HepG2 (cell line): ENCODE data around the gene TIA1. TPM values are rescaled to one million over a fixed set of nuclear protein-coding genes. Genes with fewer than 3 reads are reported as not detected.
"Not testable (repeated sequence)": the region's sequence is repeated elsewhere in the genome, so short reads cannot be mapped to it uniquely, and the experiment has no call there.

Experiments
- ATAC-seq: fragments of 200-7000 bp; cut with Tn5 transposase; 3 replicates; pipeline ENCODE4 v1.9.1; 2020; ENCODE audit warnings: mild to moderate bottlenecking, moderate library complexity
- BruUV-seq: library from RNA; stranded (reverse); fragments of 400-500 nt; replicated peaks from 2 replicates; lab custom pipeline; 2021; lab: Mats Ljungman, UMichigan
- CTCF ChIA-PET: fragments of 300-600 bp; formaldehyde crosslinking; extraction: SDS; loops from one replicate; lab custom pipeline; 2021; ENCODE audit warnings: low total read pairs, inconsistent platforms, low intra/inter-chr PET ratio; lab: Yijun Ruan, JAX
- POLR2A ChIA-PET: fragments of 350-600 bp; sonication (Branson Sonifier 250); formaldehyde crosslinking; loops from one replicate; lab custom pipeline; 2020; ENCODE audit warnings: antibody characterized with exemption, inconsistent platforms; lab: Yijun Ruan, JAX
- DNase-seq: peaks from one replicate; pipeline ENCODE4 v3.0.0-alpha.2; 2015; ENCODE audit warnings: low spot score
- FAIRE-seq: peaks from 3 replicates; lab custom pipeline; 2011; peaks lifted over from hg19 to GRCh38; lab: Jason Lieb, UNC
- H2AFZ ChIP-seq: one replicate; pipeline ENCODE4 v1.6.1; 2011; ENCODE audit warnings: low read length, inconsistent platforms
- H3K27ac ChIP-seq: fragments of 300-600 bp; 3 replicates; pipeline ENCODE4 v1.8.0; 2011; ENCODE audit warnings: mixed run types, mild to moderate bottlenecking, mixed read lengths, low read length, inconsistent platforms; ENCODE audit not compliant: insufficient read depth; ENCODE audit errors: extremely low read length
- H3K27me3 ChIP-seq, 2 experiments: fragments of 200-600 bp in 1 of 2; 2 replicates in 1 of 2; 3 replicates in 1 of 2; pipeline versions ENCODE4 v1.6.0 to v1.8.0; 2011; ENCODE audit warnings: low read length in 2 of 2, mild to moderate bottlenecking in 2 of 2, moderate library complexity in 2 of 2, inconsistent platforms in 1 of 2; ENCODE audit not compliant: insufficient read depth in 2 of 2, control insufficient read depth in 1 of 2
- H3K36me3 ChIP-seq, 2 experiments: fragments of 200-600 bp in 1 of 2; replicated peaks in 1 of 2; 2 replicates in 1 of 2; 3 replicates in 1 of 2; pipeline versions ENCODE4 v1.5.1 to v1.8.0; 2011; ENCODE audit warnings: low read length in 2 of 2, inconsistent platforms in 1 of 2; ENCODE audit not compliant: insufficient read depth in 2 of 2, control insufficient read depth in 1 of 2
- H3K4me1 ChIP-seq: 2 replicates; pipeline ENCODE4 v1.5.1; 2012; ENCODE audit warnings: low read length, inconsistent platforms; ENCODE audit not compliant: insufficient read depth
- H3K4me2 ChIP-seq: 2 replicates; pipeline ENCODE4 v1.6.0; 2011; ENCODE audit warnings: low read depth, low read length, inconsistent platforms
- H3K4me3 ChIP-seq, 3 experiments: fragments of 200-600 bp in 1 of 3; sonication (generic), shearing (Covaris generic) in 1 of 3; replicated peaks in 1 of 3; 2 replicates each; pipeline ENCODE4 v1.5.1; 2011 to 2016; ENCODE audit warnings: low read length in 3 of 3, inconsistent platforms in 2 of 3, low read depth in 2 of 3, mild to moderate bottlenecking in 2 of 3, control low read depth in 1 of 3, mixed read lengths in 1 of 3; ENCODE audit not compliant: insufficient read depth in 1 of 3
- H3K79me2 ChIP-seq: one replicate; pipeline ENCODE4 v1.6.1; 2011; ENCODE audit warnings: low read length, inconsistent platforms; ENCODE audit not compliant: insufficient read depth
- H3K9ac ChIP-seq: 2 replicates; pipeline ENCODE4 v1.6.0; 2011; ENCODE audit warnings: mild to moderate bottlenecking, low read depth, low read length, inconsistent platforms; ENCODE audit not compliant: insufficient read depth
- H3K9me3 ChIP-seq: 2 replicates; pipeline ENCODE4 v1.5.1; 2012; ENCODE audit warnings: mild to moderate bottlenecking, low read length
- H4K20me1 ChIP-seq: 2 replicates; pipeline ENCODE4 v1.6.0; 2011; ENCODE audit warnings: inconsistent platforms, mild to moderate bottlenecking, low read length, moderate library complexity; ENCODE audit not compliant: insufficient read depth
- CEBPG ChIP-seq: IDR thresholded peaks from 2 replicates; pipeline ENCODE4 v1.6.1; 2016
- GABPB1 ChIP-seq: IDR thresholded peaks from 2 replicates; pipeline ENCODE4 v1.6.1; 2016; ENCODE audit warnings: mild to moderate bottlenecking, missing genetic modification reagents, moderate library complexity, missing compliant biosample characterization
- GLI4 ChIP-seq: sonication (generic); formaldehyde crosslinking; IDR thresholded peaks from 2 replicates; pipeline ENCODE4 v1.5.1; 2020; ENCODE audit warnings: missing genetic modification reagents, mild to moderate bottlenecking, moderate library complexity, borderline replicate concordance
- KIAA2018 ChIP-seq: sonication (generic); formaldehyde crosslinking; IDR thresholded peaks from 2 replicates; pipeline ENCODE4 v1.5.0; 2020; ENCODE audit warnings: mild to moderate bottlenecking, missing genetic modification reagents, borderline replicate concordance
- RAD21 ChIP-seq: fragments of 450-650 bp; formaldehyde crosslinking; IDR thresholded peaks from 2 replicates; pipeline ENCODE4 v1.5.0; 2020; ENCODE audit warnings: mild to moderate bottlenecking
- TBX3 ChIP-seq: fragments of 450-650 bp; IDR thresholded peaks from 2 replicates; pipeline ENCODE4 v1.6.1; 2017; ENCODE audit warnings: antibody characterized with exemption, mild to moderate bottlenecking, inconsistent platforms, borderline replicate concordance
- ZNF143 ChIP-seq: sonication (generic); formaldehyde crosslinking; IDR thresholded peaks from 2 replicates; pipeline ENCODE4 v1.4.0; 2020; ENCODE audit warnings: missing genetic modification reagents
- WGBS: methylation state at CpG from one replicate; pipeline ENCODE4 v1.1.6; 2017; ENCODE audit warnings: low lambda C conversion rate; 5-methylcytosine and 5-hydroxymethylcytosine counted together
- in situ Hi-C: cut with HindIII; loops from 2 replicates; pipeline ENCODE4 v1.10.0; 2017; ENCODE audit warnings: low pct_unique_long_range_greater_than_20kb; ENCODE audit not compliant: extremely low pct_ligation_motif_present
- intact Hi-C: fragments of 100-400 bp; cut with micrococcal nuclease; formaldehyde crosslinking; loops from one replicate; pipeline ENCODE4 v1.10.0; 2022; ENCODE audit not compliant: unreplicated experiment
- polyA plus RNA-seq, 8 experiments: library from polyadenylated mRNA; depleted of rRNA in 3 of 8; stranded (reverse) in 7 of 8; unstranded in 1 of 8; fragments of >200 nt; fragmentation: Illumina TruSeq in 4 of 8; extraction: Trizol in 4 of 8; gene quantifications; 2 replicates each; pipeline versions ENCODE4 v1.2.1 to v1.2.3, GENCODE V29; 2011 to 2016; ENCODE audit warnings: low read depth in 4 of 8, missing spikeins in 1 of 8, mixed read lengths in 1 of 8; ENCODE audit not compliant: insufficient read depth in 1 of 8
- total RNA-seq, 5 experiments: library from RNA; depleted of rRNA; stranded (reverse); fragments of >200 nt; fragmentation: Illumina TruSeq; extraction: Trizol; gene quantifications; 2 replicates each; pipeline ENCODE4 v1.2.3, GENCODE V29; 2016; ENCODE audit warnings: low read depth in 1 of 5

TIA1 gene
- total and polyA plus RNA-seq, 2 of the 13 experiments (the other 11 are each of a cell fraction or from before 2014, with no cell fraction given), result 209 to 319 TPM

GRCh38 chr2:70169654-70170245 lies 78.7 kb downstream of the TIA1 start:
- FAIRE-seq, ATAC-seq, H3K9ac ChIP-seq, H3K79me2 ChIP-seq, H3K4me2 ChIP-seq, H3K9me3 ChIP-seq, intact Hi-C loops, BruUV-seq, DNase-seq, H4K20me1 ChIP-seq, H3K27ac ChIP-seq, in situ Hi-C loops, H3K4me3 ChIP-seq, H2AFZ ChIP-seq, H3K27me3 ChIP-seq, CTCF ChIA-PET: not testable (repeated sequence)
- POLR2A ChIA-PET, result interaction anchor here (1.2 to 1.3 kb wide), 2 partner anchors 18 to 21 kb away, joined by 3 to 4 read pairs; no protein-coding TSS in a partner anchor
- 97% methylated on average over 11 of the region's 11 CpGs for WGBS
- Histone ChIP-seq H3K36me3 (peaks cover 3 to 27% of the 10 kb centered on the region in 2 experiments; a peak in 4 of 5 replicates), H3K4me1 (peaks cover 10% of the 10 kb centered on the region)

GRCh38 chr2:70161069-70161534 lies 87.3 kb downstream of the TIA1 start:
- H3K36me3 ChIP-seq, result peaks cover 6 to 10% of the 10 kb centered on the region in 2 experiments
- ChIA-PET POLR2A (no interaction called here), CTCF (no interaction called here)
- no peak overlapping the region for H3K4me2 ChIP-seq
- in situ Hi-C loops, result no loop called here
- H3K9ac ChIP-seq, result no peak overlapping the region
- H3K9me3 ChIP-seq, result no peaks in the 10 kb centered on the region
- intact Hi-C loops, result no loop called here
- no peak overlapping the region for H3K4me3 ChIP-seq
- H4K20me1 ChIP-seq, result no peaks in the 10 kb centered on the region
- BruUV-seq, result no TSS peak
- no peak for TF ChIP-seq GABPB1
- no peak for TF ChIP-seq KIAA2018 (CRISPR knock-in tag)
- no peak for TF ChIP-seq ZNF143
- no peak for TF ChIP-seq RAD21
- TF ChIP-seq GLI4 (CRISPR knock-in tag), result no peak
- TF ChIP-seq TBX3, result no peak
- TF ChIP-seq CEBPG (CRISPR knock-in tag), result no peak
- H3K27ac ChIP-seq, result no peak overlapping the region
- no peak overlapping the region for H2AFZ ChIP-seq
- FAIRE-seq (no peak), ATAC-seq (no peak; the same call in 1 of the 3 replicates), DNase-seq (no peak)
- no peaks in the 10 kb centered on the region for H3K4me1 ChIP-seq
- WGBS, result 91% methylated on average over 2 of the region's 2 CpGs
- H3K79me2 ChIP-seq, result no peaks in the 10 kb centered on the region
- H3K27me3 ChIP-seq, result no peaks in the 10 kb centered on the region
